MM.1S (cell line): ENCODE measurements around the gene PKHD1.

Source experiments
- DNase-seq: peaks from one replicate; pipeline ENCODE4 v3.0.0-alpha.2; 2015
- H2AFZ ChIP-seq: fragments of 300-600 bp; sonication (generic); 2 replicates; pipeline ENCODE4 v1.6.0; 2016; ENCODE audit warnings: antibody characterized with exemption, low read length
- H3F3A ChIP-seq: fragments of 300-600 bp; sonication (generic); 2 replicates; pipeline ENCODE4 v1.6.1; 2016; ENCODE audit warnings: mild to moderate bottlenecking, antibody characterized with exemption, low read length, moderate library complexity, mixed read lengths; ENCODE audit not compliant: insufficient read depth
- H3K27ac ChIP-seq: fragments of 300-600 bp; sonication (generic); 2 replicates; pipeline ENCODE4 v1.5.1; 2016; ENCODE audit warnings: mild to moderate bottlenecking, low read length
- H3K27me3 ChIP-seq: fragments of 300-600 bp; sonication (generic); replicated peaks from 2 replicates; pipeline ENCODE4 v1.6.0; 2016; ENCODE audit warnings: low read length; ENCODE audit not compliant: insufficient read depth
- H3K36me3 ChIP-seq: fragments of 300-600 bp; sonication (generic); replicated peaks from 2 replicates; pipeline ENCODE4 v1.6.1; 2016; ENCODE audit warnings: mild to moderate bottlenecking, low read length, mixed read lengths; ENCODE audit not compliant: insufficient read depth
- H3K4me1 ChIP-seq: fragments of 300-600 bp; sonication (generic); 2 replicates; pipeline ENCODE4 v1.6.1; 2016; ENCODE audit warnings: low read length, mixed read lengths
- H3K4me2 ChIP-seq: fragments of 300-600 bp; sonication (generic); 2 replicates; pipeline ENCODE4 v1.6.0; 2016; ENCODE audit warnings: low read depth, low read length
- H3K4me3 ChIP-seq: fragments of 300-600 bp; sonication (generic); 2 replicates; pipeline ENCODE4 v1.5.1; 2016; ENCODE audit warnings: low read length, mixed read lengths
- H3K79me2 ChIP-seq: fragments of 300-600 bp; sonication (generic); 2 replicates; pipeline ENCODE4 v1.6.1; 2016; ENCODE audit warnings: mixed run types, low read length, mixed read lengths
- H3K9ac ChIP-seq: fragments of 300-600 bp; sonication (generic); 2 replicates; pipeline ENCODE4 v1.6.1; 2016; ENCODE audit warnings: low read length, mixed read lengths
- H3K9me2 ChIP-seq: fragments of 300-600 bp; sonication (generic); replicated peaks from 2 replicates; pipeline ENCODE4 v1.6.1; 2016; ENCODE audit warnings: mild to moderate bottlenecking, low read length, mixed read lengths; ENCODE audit not compliant: insufficient read depth
- H3K9me3 ChIP-seq: fragments of 300-600 bp; sonication (generic); replicated peaks from 2 replicates; pipeline ENCODE4 v1.6.1; 2016; ENCODE audit warnings: mild to moderate bottlenecking, low read length, mixed read lengths; ENCODE audit not compliant: insufficient read depth
- H4K20me1 ChIP-seq: fragments of 300-600 bp; sonication (generic); 2 replicates; pipeline ENCODE4 v1.6.1; 2016; ENCODE audit warnings: mild to moderate bottlenecking, low read length, moderate library complexity, mixed read lengths; ENCODE audit not compliant: insufficient read depth
- CTCF ChIP-seq: fragments of 300-600 bp; sonication (generic); IDR thresholded peaks from 2 replicates; pipeline ENCODE4 v1.5.1; 2016; ENCODE audit warnings: antibody characterized with exemption, low read length, mixed read lengths
- EZH2 ChIP-seq: fragments of 300-600 bp; sonication (generic); optimal IDR thresholded peaks from 2 replicates; pipeline ENCODE3; 2017; ENCODE audit warnings: low read depth, mild to moderate bottlenecking, antibody characterized with exemption, low read length, mixed read lengths
- EZH2phosphoT487 ChIP-seq: fragments of 300-600 bp; sonication (generic); IDR thresholded peaks from 2 replicates; pipeline ENCODE4 v1.6.1; 2018; ENCODE audit warnings: antibody characterized with exemption, low read length

PKHD1 gene

DNA sequence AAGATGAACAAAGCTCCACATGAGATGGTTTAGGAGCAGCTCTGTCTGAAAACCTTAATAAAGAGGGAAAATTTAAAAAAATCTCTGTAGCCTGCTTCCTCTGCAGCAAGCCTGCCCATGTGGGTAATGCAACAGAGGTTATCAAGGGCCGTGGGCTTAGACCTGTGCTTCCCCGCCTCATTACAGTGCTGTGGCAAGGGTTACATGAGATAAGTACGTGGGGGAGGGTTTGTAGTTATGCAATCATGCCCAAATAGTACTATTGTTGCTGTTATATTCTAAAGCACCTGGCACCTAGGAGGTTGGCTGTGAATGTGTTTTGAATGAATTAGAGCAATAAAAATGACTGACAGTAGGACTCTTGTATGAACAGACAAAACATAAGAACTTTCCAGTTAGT, 68.3 kb downstream of the PKHD1 start:
- H2AFZ ChIP-seq, result no peak overlapping the region
- H3K36me3 ChIP-seq, result no peaks in the 10 kb centered on the region
- no peak overlapping the region for H3K4me3 ChIP-seq
- DNase-seq, result no peak
- no peak overlapping the region for H3K9ac ChIP-seq
- no peak for TF ChIP-seq EZH2phosphoT487
- TF ChIP-seq EZH2, result no peak
- no peak for TF ChIP-seq CTCF
- no peaks in the 10 kb centered on the region for H3K79me2 ChIP-seq
- H3K4me2 ChIP-seq, result no peak overlapping the region
- H3K4me1 ChIP-seq, result no peaks in the 10 kb centered on the region
- H3K27ac ChIP-seq, result no peak overlapping the region
- H3F3A ChIP-seq, result no peaks in the 10 kb centered on the region
- no peaks in the 10 kb centered on the region for H4K20me1 ChIP-seq
- no peaks in the 10 kb centered on the region for H3K9me2 ChIP-seq
- no peaks in the 10 kb centered on the region for H3K27me3 ChIP-seq
- no peaks in the 10 kb centered on the region for H3K9me3 ChIP-seq

GRCh38 chr6:52016915-52017748, 70.3 kb downstream of the PKHD1 start:
- TF ChIP-seq CTCF, result no peak
- no peak for TF ChIP-seq EZH2phosphoT487
- TF ChIP-seq EZH2, result no peak
- Histone ChIP-seq H3K36me3 (no peaks in the 10 kb centered on the region), H3K9me2 (no peaks in the 10 kb centered on the region), H3F3A (no peaks in the 10 kb centered on the region), H3K27me3 (no peaks in the 10 kb centered on the region), H3K4me2 (no peak overlapping the region), H3K9ac (no peak overlapping the region), H3K9me3 (no peaks in the 10 kb centered on the region), H3K79me2 (no peaks in the 10 kb centered on the region), H3K27ac (no peak overlapping the region), H3K4me3 (no peak overlapping the region), H2AFZ (no peak overlapping the region), H3K4me1 (no peaks in the 10 kb centered on the region), H4K20me1 (no peaks in the 10 kb centered on the region)
- DNase-seq, result peak; percentile 41

GRCh38 chr6:52015953-52016352, 71.5 kb downstream of the PKHD1 start:
- H4K20me1 ChIP-seq, result no peaks in the 10 kb centered on the region
- no peak overlapping the region for H3K4me2 ChIP-seq
- H3F3A ChIP-seq, result no peaks in the 10 kb centered on the region
- no peak for DNase-seq
- H3K9me2 ChIP-seq, result no peaks in the 10 kb centered on the region
- no peak overlapping the region for H3K27ac ChIP-seq
- no peak overlapping the region for H3K4me3 ChIP-seq
- H3K9ac ChIP-seq, result no peak overlapping the region
- no peaks in the 10 kb centered on the region for H3K79me2 ChIP-seq
- no peaks in the 10 kb centered on the region for H3K4me1 ChIP-seq
- H3K27me3 ChIP-seq, result no peaks in the 10 kb centered on the region
- H3K36me3 ChIP-seq, result no peaks in the 10 kb centered on the region
- TF ChIP-seq EZH2phosphoT487 (no peak), EZH2 (no peak), CTCF (no peak)
- no peaks in the 10 kb centered on the region for H3K9me3 ChIP-seq
- no peak overlapping the region for H2AFZ ChIP-seq
